OCI-LY7 (cell line): Measurements from ENCODE around the gene NSD2. TPM values are rescaled to one million over a fixed set of nuclear protein-coding genes. Genes with fewer than 3 reads are reported as not detected.
"Not testable (repeated sequence)": the region's sequence is repeated elsewhere in the genome, so short reads cannot be mapped to it uniquely, and the experiment has no call there.

Experiments
- BruUV-seq: library from RNA; stranded (reverse); fragments of 400-500 nt; replicated peaks from 2 replicates; lab custom pipeline; 2021; lab: Mats Ljungman, UMichigan
- CTCF ChIA-PET: fragments of 300-600 bp; sonication (Branson Sonifier 250); formaldehyde crosslinking; loops from one replicate; lab custom pipeline; 2022; ENCODE audit warnings: antibody characterized with exemption; ENCODE audit not compliant: unreplicated experiment; lab: Charles Lee
- POLR2A ChIA-PET: fragments of 300-600 bp; sonication (Branson Sonifier 250); formaldehyde crosslinking; loops from one replicate; lab custom pipeline; 2022; ENCODE audit warnings: antibody characterized with exemption; lab: Charles Lee
- DNase-seq: peaks from one replicate; pipeline ENCODE4 v3.0.0-alpha.2; 2015; ENCODE audit warnings: low spot score
- H2AFZ ChIP-seq: fragments of 200-600 bp; sonication (generic), shearing (Covaris generic); 2 replicates; pipeline ENCODE4 v1.6.1; 2014; ENCODE audit warnings: mild to moderate bottlenecking, antibody characterized with exemption, low read length, moderate library complexity
- H3K27ac ChIP-seq: fragments of 200-600 bp; sonication (generic); 2 replicates; pipeline ENCODE4 v1.5.1; 2014; ENCODE audit warnings: mixed run types, low read depth, mild to moderate bottlenecking, moderate library complexity, low read length, inconsistent platforms; ENCODE audit not compliant: poor library complexity, severe bottlenecking
- H3K36me3 ChIP-seq: fragments of 200-600 bp; sonication (generic); 2 replicates; pipeline ENCODE4 v1.6.1; 2014; ENCODE audit warnings: mild to moderate bottlenecking, antibody characterized with exemption, low read length, moderate library complexity, mixed read lengths; ENCODE audit not compliant: insufficient read depth
- H3K4me1 ChIP-seq: fragments of 200-600 bp; sonication (generic); 2 replicates; pipeline ENCODE4 v1.5.1; 2014; ENCODE audit warnings: mild to moderate bottlenecking, low read length; ENCODE audit not compliant: insufficient read depth, poor library complexity, severe bottlenecking
- H3K4me2 ChIP-seq: fragments of 200-600 bp; sonication (generic); 2 replicates; pipeline ENCODE4 v1.6.1; 2014; ENCODE audit warnings: mild to moderate bottlenecking, low read length
- H3K4me3 ChIP-seq: fragments of 200-600 bp; sonication (generic); 2 replicates; pipeline ENCODE4 v1.5.1; 2014; ENCODE audit warnings: mild to moderate bottlenecking, low read depth, low read length; ENCODE audit not compliant: poor library complexity, severe bottlenecking
- H3K79me2 ChIP-seq: fragments of 200-600 bp; sonication (generic); 2 replicates; pipeline ENCODE4 v1.6.1; 2016; ENCODE audit warnings: low read depth, mild to moderate bottlenecking, low read length, moderate library complexity, mixed read lengths; ENCODE audit not compliant: insufficient read depth
- H3K9me2 ChIP-seq: fragments of 200-600 bp; sonication (generic); 2 replicates; pipeline ENCODE4 v1.6.1; 2016; ENCODE audit warnings: mild to moderate bottlenecking, low read length, mixed read lengths; ENCODE audit not compliant: insufficient read depth
- H3K9me3 ChIP-seq: fragments of 200-600 bp; sonication (generic); 2 replicates; pipeline ENCODE4 v1.6.1; 2014; ENCODE audit warnings: mild to moderate bottlenecking, mixed run types, low read length, mixed read lengths
- H4K20me1 ChIP-seq: fragments of 200-600 bp; sonication (generic); 2 replicates; pipeline ENCODE4 v1.6.1; 2014; ENCODE audit warnings: mild to moderate bottlenecking, antibody characterized with exemption, low read length, moderate library complexity, mixed read lengths; ENCODE audit not compliant: insufficient read depth
- CTCF ChIP-seq: fragments of 200-600 bp; sonication (generic); conservative IDR thresholded peaks from 2 replicates; pipeline ENCODE4 v1.5.1; 2014; ENCODE audit warnings: mild to moderate bottlenecking, antibody characterized with exemption, low read length, moderate library complexity, mixed read lengths
- EZH2phosphoT487 ChIP-seq: fragments of 200-600 bp; sonication (generic); IDR thresholded peaks from 2 replicates; pipeline ENCODE4 v1.6.1; 2018; ENCODE audit warnings: low read depth, borderline replicate concordance, mild to moderate bottlenecking, mixed run types, antibody characterized with exemption, low read length, moderate library complexity, mixed read lengths
- intact Hi-C: fragments of 100-400 bp; cut with micrococcal nuclease; formaldehyde crosslinking; loops from one replicate; pipeline ENCODE4 v1.10.0; 2022; ENCODE audit not compliant: unreplicated experiment
- total RNA-seq, 2 experiments: library from RNA; depleted of rRNA in 1 of 2; stranded (reverse); fragments of >200 nt in 1 of 2; shearing (Covaris generic) in 1 of 2; gene quantifications; 2 replicates each; pipeline ENCODE4 v1.2.3, GENCODE V29; 2014 to 2022

NSD2 gene
- total RNA-seq, 2 experiments from 2014 or later, result 169 to 329 TPM

GRCh38 chr4:1998296-1998695 lies 127.1 kb downstream of the NSD2 start:
- no peak overlapping the region for H3K4me3 ChIP-seq
- ChIA-PET CTCF (no interaction called here), POLR2A (interaction anchor here (1.2 kb wide), 1 partner anchor 8 kb away, joined by 3 read pairs; no protein-coding TSS in a partner anchor)
- H4K20me1 ChIP-seq, result no peaks in the 10 kb centered on the region
- no TSS peak for BruUV-seq
- H3K4me1 ChIP-seq, result no peaks in the 10 kb centered on the region
- TF ChIP-seq CTCF, result no peak
- no peak for TF ChIP-seq EZH2phosphoT487
- H3K36me3 ChIP-seq, result peaks cover 89% of the 10 kb centered on the region
- intact Hi-C loops, result no loop called here
- no peak overlapping the region for H2AFZ ChIP-seq
- peaks cover 27% of the 10 kb centered on the region for H3K9me3 ChIP-seq
- no peak overlapping the region for H3K27ac ChIP-seq
- H3K79me2 ChIP-seq, result peaks cover 92% of the 10 kb centered on the region
- no peak overlapping the region for H3K4me2 ChIP-seq
- H3K9me2 ChIP-seq, result no peaks in the 10 kb centered on the region
- DNase-seq, result no peak

- H4K20me1 ChIP-seq, H3K4me2 ChIP-seq, DNase-seq, H2AFZ ChIP-seq, H3K4me3 ChIP-seq, intact Hi-C loops, H3K9me2 ChIP-seq, BruUV-seq, CTCF ChIA-PET, H3K4me1 ChIP-seq, H3K27ac ChIP-seq: not testable (repeated sequence)
- H3K79me2 ChIP-seq, result peaks cover 97% of the 10 kb centered on the region
- H3K9me3 ChIP-seq, result peaks cover 27% of the 10 kb centered on the region
- H3K36me3 ChIP-seq, result peaks cover 96% of the 10 kb centered on the region
- POLR2A ChIA-PET, result interaction anchor here (1.6 kb wide), 1 partner anchor 9 kb away, joined by 4 read pairs; the partner anchor contains the start of gene NELFA
Measured at GRCh38 chr4:1999308-1999707, 128.1 kb downstream of the NSD2 start.

- DNase-seq, H3K9me2 ChIP-seq, POLR2A ChIA-PET, H4K20me1 ChIP-seq, H3K9me3 ChIP-seq, H3K4me3 ChIP-seq, H2AFZ ChIP-seq, BruUV-seq, H3K4me2 ChIP-seq, CTCF ChIA-PET, H3K27ac ChIP-seq, intact Hi-C loops: not testable (repeated sequence)
- Histone ChIP-seq H3K4me1 (peaks cover 10% of the 10 kb centered on the region), H3K79me2 (peaks cover 97% of the 10 kb centered on the region), H3K36me3 (peaks cover 87% of the 10 kb centered on the region)
Measured at GRCh38 chr4:2003361-2003760, 132.2 kb downstream of the NSD2 start.
